Dedifferentiated amniotic fluid mesenchymal stem cell (primary cell): Measurements from ENCODE around the gene ARMH1.
"Not testable (repeated sequence)": the region's sequence is repeated elsewhere in the genome, so short reads cannot be mapped to it uniquely, and the experiment has no call there.

Experiments
- DNase-seq: peaks from one replicate; pipeline ENCODE4 v3.0.0-alpha.2; 2016; ENCODE audit errors: extremely low spot score

The ARMH1 gene

DNA sequence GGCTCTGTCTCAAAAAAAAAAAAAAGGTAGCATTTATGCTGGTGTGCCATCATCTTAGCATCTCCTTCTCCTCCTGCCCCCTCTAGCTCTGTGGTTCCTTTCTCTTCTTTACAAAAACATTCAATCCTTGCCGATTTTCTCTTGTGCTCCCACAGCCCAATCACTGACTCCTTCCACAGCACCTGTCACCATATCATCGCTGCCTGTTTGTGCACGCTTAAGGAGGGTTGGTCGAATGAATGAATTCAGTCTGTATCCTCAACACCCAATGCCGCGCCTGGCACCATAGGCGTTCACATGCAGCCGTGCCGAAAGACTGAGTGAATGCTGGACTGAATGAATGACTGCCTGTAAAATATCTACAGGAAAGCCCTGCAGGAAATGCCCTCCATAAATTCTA is 48.5 kb downstream of the ARMH1 start:
- DNase-seq: no peak

DNA sequence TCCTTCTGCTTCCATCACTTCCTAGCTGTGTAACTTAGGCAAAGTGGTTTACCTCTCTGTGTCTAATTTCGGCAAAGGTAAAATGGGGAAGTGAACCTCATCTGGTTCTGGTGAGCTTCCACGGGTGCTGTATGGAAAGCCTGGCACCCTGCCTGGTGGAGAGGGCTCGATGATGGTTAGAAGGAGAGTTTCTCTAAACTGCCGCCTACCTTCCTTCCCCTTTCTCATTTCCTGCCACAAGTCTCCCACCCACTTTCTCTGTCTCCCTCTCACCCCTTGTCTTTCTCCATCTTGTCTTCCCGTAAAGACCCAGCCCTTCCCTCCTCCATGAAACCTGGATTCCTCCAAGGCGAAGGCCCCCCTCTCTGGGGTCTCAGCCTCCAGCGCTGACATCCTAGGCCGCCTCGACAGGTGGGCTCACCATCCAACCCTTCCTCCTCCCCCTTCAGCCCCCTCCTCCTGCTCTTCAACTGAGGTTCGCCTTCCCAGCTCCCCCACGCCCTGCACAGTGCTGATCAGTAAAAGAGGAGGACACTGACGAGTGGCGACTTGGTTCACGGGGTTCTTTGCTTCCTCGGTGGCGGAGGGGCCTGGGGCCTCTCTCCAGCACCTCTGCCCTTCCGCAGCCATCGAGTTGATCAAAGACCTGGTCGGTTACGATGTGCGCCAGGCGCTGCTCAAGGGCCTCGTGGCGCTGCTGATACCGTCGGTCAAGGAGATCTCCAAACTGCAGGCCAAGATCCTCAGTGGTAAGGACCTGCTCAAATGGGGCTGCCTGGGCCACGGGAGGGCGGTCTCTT is 49.2 kb downstream of the ARMH1 start:
- no peak for DNase-seq

DNA sequence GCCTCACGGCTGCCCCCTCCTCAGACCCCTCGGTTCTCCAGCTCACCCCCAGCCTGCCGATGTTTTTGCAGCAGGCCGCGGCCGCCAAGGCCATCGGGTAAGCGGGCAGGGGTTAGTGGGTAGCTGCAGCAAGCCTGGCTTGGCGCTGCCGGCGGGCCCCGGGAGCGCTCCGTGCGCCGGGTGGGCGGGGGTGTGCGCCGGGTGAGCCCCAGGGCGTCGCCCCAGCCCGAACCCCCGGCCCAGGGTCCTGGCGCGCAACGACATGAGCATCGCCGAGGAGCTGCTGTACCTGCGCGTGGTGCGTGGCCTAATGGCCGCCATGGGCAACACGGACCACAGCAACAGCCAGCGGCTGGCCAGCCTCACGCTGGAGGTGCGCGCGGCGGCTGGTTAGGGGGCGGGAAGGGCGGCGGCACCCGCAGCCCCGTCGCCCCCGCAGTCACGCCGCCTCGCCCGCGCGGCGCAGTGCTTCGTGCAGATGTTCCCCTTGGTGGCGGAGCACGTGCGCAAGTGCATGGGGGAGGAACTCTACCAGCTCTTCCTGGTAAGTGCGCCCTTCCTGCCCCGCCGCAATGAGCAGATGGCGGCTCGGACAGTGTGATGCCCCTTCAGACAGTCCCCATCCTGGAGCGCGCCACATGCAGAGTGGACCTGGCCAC is 49.9 kb downstream of the ARMH1 start:
- no peak for DNase-seq

DNA sequence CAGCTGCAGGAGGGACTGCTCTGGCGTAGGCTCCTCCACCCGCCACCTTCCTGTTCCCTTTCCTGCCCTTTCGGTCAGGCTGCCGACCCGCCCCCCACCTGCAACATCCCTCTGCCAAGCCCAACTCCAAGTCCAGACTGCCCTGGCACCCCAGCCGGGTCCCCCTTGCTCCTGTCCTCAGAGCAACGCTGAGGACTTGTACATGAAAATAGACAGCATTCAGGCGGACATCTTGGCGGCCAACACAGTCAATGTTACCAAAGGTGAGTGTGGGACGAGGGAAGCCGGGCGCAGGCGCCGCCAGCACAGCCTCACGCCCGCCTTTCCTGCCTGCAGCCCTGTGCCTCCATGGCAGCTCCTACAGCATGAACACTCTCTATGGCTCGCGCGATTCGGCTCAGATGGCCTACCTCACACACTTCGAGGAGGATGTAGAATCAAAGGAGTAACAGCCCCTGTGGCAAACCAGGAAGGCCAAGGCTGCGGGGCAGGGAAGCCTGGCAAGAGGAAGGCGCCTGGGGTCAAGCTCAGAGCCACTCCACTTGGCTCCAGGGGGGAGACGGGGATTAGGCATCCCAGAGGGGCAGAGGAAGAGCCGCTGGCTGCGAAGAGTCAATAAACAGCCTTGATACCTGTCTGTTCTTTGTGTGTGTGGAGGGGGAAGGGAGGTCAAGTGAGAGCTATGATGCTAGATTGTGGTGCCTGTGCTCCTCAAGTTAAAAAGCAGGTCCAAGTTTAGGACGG is 50.6 kb downstream of the ARMH1 start:
- DNase-seq: no peak

DNA sequence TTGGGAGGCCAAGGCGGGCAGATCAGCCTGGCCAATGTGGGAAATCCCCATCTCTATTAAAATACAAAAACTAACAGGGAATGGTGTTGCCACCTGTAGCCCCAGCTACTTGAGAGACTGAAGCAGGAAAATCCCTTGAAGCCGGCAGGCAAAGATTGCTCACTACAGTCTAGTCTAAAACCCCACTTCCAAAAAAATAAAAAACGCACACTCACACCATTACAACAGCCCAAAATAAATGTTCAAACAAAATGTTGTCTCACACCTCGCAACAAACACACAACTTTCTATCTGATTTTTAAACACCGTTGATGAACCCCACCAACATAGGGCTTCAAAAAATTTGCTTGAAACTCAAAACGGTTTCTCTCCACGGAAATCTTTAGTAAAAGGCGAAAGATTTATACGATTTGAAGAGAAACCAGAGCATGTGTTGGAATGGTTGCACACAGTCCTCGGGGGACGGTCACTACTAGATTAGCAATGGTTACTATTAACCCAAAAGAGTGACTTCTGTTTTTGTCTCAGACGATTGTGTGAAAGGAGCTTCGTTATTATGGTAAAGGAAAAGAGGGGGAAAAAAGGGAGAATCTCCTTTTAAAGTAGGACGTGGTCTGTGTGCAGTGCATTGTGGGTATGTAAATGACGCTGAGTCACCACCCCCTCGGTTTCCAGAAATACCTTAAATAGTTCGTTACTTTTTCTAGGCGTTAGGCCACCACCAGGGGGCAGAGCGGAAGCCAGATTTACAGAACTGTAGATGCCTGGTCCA is 56.4 kb downstream of the ARMH1 start, which contains the start of gene RNU5D-1:
Gene RNU5D-1, minus strand, starts transcription at position 430 of the 772 bp plus-strand sequence.
- DNase-seq: peak; percentile 97

DNA sequence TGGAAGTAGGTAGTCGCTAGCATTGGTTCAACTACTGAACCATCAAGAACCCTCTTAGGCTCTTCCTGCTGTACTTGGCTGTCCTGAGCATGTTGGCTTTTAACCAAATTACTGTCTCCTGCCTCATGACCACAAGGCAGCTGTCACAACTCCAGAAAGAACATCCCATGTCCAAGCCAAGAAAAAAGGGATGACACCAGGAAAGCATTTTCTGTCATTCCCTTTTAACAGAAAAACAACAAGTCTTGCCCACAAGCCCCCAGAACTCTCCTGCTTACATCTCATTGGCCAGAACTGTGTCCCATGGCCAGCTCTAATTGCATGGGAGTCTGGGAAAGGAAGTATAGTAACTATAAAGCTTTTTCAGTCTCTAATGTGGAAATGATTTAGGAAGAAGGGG is 58.9 kb downstream of the ARMH1 start:
- DNase-seq: no peak

DNA sequence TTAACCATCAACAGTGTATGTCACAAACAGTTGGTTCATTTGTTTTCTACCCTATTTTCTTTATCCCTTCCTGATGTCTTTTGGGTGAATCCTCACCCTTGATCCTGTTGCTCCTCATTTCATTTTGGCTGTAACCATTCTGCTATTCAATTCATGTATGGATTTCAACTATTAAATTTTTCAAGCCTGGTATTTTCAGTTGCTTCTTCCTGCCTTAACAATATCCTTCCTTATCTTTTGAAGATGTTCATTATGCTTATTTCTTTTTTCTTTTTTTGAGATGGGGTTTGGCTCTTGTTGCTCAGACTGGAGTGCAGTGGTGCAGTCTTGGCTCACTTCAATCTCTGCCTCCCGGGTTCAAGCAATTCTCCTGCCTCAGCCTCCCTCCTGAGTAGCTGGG is 59.3 kb downstream of the ARMH1 start:
- no peak for DNase-seq

DNA sequence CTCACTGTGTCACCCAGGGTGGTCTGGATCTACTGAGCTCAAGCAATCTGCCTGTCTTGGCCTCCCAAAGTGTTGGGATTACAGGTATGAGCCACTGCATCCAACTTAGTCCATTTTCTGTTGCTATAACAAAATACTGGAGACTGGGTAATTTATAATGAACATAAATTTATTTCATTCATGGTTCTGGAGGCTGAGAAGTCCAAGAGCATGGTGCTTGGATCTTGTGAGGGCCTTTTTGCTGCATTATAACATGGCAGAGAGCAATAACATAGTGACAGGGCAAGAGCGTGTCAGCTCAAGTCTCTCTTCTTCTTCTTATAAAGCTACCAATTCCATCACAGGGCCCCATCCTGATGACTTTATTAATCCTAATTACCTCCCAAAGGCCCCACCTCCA is 61.5 kb downstream of the ARMH1 start:
- DNase-seq: no peak

DNA sequence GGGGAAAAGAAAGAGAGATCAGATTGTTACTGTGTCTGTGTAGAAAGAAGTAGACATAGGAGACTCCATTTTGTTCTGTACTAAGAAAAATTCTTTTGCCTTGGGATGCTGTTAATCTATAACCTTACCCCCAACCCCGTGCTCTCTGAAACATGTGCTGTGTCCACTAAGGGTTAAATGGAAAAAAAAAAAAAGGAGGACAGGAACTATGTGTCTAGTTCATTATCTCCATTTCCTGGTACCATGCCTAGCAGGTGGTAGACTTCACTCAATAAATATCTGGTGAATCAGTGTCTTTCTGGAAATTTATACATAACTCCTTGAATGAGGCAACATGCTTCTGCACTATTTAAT is 64.4 kb downstream of the ARMH1 start:
- DNase-seq: not testable (repeated sequence)

DNA sequence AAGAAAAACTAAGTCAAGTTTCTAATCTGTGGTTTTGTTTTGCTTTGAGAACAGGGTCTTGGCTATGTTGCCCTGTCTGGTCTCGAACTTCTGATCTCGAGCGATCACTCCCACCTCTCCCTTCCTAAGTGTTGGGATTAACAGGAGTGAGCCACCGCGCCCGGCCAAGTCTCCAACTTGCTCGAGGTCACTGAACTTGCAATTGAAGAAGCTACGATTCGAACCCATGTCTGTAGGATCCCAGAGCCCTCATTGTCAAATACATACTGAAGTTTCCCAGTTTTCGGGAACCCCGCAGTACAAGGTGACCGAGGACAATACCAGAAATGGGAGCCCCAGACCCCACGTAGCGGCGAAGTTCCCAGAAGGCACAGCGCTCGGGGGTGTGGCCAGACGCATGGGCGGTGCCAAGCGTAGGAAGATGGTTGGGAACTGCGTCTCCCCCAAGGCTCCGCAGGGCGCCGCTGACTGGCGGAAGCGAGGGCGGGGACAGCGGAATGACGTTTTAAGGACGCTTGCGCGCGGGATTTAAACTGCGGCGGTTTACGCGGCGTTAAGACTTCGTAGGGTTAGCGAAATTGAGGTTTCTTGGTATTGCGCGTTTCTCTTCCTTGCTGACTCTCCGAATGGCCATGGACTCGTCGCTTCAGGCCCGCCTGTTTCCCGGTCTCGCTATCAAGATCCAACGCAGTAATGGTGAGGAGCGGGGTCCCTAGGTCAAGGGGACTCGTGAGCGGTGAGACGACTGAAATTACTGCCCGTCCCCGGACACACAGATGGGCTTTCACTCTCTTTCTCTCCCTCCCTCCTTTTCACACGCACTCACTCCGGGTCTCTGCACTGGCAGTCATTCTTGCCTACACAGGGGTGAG is 65.0 kb downstream of the ARMH1 start, which contains the start of gene KIF2C:
Gene KIF2C, plus strand, starts transcription at position 531 of the 872 bp plus-strand sequence. Its CDS starts 96 bp downstream, at position 627.
- DNase-seq: peak; percentile 96

DNA sequence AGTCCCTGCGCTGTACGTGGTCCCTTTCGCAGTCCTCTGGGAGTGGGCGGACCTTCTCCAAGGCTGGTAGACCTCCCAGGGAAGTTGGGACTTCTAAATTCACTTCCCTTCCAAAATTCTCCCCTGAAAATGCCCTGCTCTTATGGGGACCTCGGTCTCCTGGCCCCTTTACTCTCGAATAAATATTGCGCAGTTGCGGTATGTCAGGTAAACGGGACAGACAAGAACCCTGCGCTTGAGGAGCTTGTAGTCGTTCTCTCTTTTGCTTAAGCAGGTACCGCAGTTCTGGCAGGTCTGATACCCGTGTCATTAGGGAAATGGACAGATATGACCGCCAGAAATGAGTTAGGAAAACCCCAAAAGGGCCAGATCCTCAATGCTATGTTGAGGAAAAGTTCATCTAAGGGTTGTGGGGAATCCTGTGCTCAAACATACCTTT is 65.7 kb downstream of the ARMH1 start:
- no peak for DNase-seq

DNA sequence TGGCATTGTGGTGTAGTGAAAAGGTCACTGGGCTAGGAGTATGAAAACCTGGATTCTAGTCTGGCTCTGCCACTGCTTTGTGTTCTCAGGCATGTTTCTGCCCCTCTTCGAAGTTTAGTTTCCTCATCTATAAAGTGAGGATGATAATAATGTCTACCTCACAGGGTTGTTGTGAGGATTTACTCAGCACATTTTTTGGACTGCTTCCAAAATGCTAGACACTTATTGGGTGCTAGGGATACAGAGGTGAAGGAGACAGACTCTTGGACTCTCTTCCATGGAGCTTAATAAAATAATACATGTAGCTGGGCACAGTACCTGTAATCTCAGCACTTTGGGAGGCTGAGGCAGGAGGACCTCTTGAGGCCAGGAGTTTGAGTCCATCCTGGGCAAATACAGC is 68.7 kb downstream of the ARMH1 start:
- no peak for DNase-seq

DNA sequence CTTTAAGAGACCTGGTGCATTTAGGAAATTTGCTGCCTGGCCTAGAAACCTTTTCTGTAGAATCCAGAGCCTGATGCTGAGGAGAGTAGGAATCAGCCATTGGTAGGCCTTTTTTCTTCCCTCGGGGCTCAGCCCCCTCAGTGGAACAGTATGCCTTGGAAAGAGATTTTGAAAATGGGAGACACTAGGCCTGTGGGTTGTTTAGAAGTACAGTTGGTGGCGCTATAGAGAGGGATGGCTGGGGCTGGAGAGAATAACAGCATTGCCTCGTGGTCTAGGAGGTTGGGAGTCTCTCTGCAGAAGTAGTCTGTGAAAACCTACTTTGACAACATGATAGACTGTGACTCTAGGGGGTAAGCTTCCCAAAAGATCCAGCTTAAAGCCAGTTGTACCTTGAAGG is 73.4 kb downstream of the ARMH1 start:
- no peak for DNase-seq

DNA sequence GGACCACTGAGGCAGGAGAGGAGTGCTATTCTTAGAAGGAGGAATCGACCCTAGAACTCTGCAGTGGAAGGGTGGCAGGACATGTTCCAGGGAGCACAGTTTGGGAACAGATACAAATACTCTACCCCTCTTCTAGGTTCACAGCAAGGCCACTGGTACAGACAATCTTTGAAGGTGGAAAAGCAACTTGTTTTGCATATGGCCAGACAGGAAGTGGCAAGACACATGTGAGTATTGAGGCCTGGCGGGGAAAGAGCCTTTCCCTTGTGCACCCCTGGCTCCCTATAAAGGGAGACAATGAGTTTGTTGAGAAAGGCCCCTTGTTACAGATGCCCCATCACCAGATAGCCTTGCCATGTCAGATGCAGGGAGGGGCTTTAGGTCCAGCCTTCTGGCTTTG is 82.9 kb downstream of the ARMH1 start:
- DNase-seq: no peak

DNA sequence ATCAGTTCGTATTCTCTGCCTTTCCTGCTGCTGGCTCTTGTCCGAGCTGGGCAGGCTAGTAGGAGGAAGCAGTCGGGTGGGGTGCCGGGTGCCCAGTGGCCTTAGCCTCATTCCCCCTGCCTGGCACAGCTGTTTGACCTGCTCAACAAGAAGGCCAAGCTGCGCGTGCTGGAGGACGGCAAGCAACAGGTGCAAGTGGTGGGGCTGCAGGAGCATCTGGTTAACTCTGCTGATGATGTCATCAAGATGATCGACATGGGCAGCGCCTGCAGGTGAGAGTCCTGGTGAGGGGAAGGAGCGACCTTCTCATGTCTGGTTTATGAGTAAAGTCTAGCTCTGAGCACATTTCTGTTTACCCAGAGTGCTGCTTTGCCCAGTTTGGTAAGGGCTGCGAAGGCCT is 84.6 kb downstream of the ARMH1 start:
- no peak for DNase-seq

DNA sequence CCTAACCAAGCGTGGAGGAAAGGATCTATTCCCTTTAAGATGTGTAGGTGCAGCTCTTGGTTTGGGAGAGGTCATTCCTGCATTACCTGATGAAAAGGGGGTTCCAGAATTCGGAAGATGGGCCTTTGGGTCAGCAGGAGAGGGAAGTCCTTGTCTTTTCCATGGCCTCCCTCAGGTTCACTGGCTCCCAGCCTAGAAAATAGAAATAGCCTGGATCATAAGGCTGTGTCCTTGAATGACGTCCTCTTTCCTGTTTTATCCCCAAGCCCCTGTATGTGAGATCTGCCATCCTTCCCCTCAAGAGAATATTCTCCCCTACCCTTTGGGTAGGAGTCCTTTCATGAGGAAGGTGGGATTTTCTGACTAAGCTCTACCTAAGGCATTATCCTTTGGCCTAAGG is 86.4 kb downstream of the ARMH1 start:
- no peak for DNase-seq

DNA sequence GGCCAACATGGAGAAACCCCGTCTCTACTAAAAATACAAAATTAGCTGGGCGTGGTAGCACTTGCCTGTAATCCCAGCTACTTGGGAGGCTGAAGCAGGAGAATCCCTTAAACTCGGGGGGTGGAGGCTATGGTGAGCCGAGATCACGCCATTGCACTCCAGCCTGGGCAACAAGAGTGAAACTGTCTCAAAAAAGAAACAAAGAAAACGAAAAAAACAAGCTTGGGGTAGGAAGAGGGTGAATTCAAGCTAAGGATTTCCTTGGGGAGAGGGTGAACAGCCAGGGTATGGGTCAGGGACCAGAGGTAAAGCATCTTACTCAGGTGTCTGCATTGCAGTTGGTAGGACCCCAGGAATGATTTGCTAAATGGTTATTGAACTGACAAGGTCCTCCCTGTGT is 91.9 kb downstream of the ARMH1 start:
- not testable (repeated sequence) for DNase-seq
